HuH-7 (cell line): ENCODE measurements around the gene SPATA21.
"Not testable (repeated sequence)": the region's sequence is repeated elsewhere in the genome, so short reads cannot be mapped to it uniquely, and the experiment has no call there.

Experiments
- DNase-seq: peaks from one replicate; pipeline ENCODE4 v3.0.0; 2011; ENCODE audit warnings: low spot score

SPATA21 gene

GRCh38 chr1:16380868-16381267 lies 56.4 kb downstream of the SPATA21 start:
- no peak for DNase-seq

- DNase-seq: no peak
Measured at GRCh38 chr1:16378443-16378842, 58.8 kb downstream of the SPATA21 start.

- DNase-seq: no peak
Measured at GRCh38 chr1:16376971-16377370, 60.3 kb downstream of the SPATA21 start.

GRCh38 chr1:16375521-16376340 lies 61.5 kb downstream of the SPATA21 start:
- no peak for DNase-seq

- DNase-seq: no peak
Measured at GRCh38 chr1:16374266-16374665, 63.0 kb downstream of the SPATA21 start.

- no peak for DNase-seq
Measured at GRCh38 chr1:16372535-16373285, 64.5 kb downstream of the SPATA21 start.

GRCh38 chr1:16371725-16372124 lies 65.5 kb downstream of the SPATA21 start:
- no peak for DNase-seq

GRCh38 chr1:16369821-16370220 lies 67.4 kb downstream of the SPATA21 start:
- no peak for DNase-seq

GRCh38 chr1:16367968-16368890 lies 69.0 kb downstream of the SPATA21 start:
- DNase-seq: no peak

- DNase-seq: peak; percentile 37
Measured at GRCh38 chr1:16367258-16367967, 69.8 kb downstream of the SPATA21 start.

GRCh38 chr1:16366722-16367257 lies 70.4 kb downstream of the SPATA21 start, which contains the start of gene SZRD1:
TSS of gene SZRD1 (plus strand) at chr1:16367242. CDS start at chr1:16367258, 16 bp downstream.
- peak; percentile 84 for DNase-seq

- DNase-seq: not testable (repeated sequence)
Measured at GRCh38 chr1:16365146-16365498, 72.1 kb downstream of the SPATA21 start.

GRCh38 chr1:16356867-16357266 lies 80.4 kb downstream of the SPATA21 start:
- no peak for DNase-seq

GRCh38 chr1:16354619-16355018 lies 82.6 kb downstream of the SPATA21 start:
- no peak for DNase-seq

GRCh38 chr1:16352842-16353535 lies 84.2 kb downstream of the SPATA21 start:
- no peak for DNase-seq

- peak; percentile 79 for DNase-seq
Measured at GRCh38 chr1:16351994-16352841, 85.0 kb downstream of the SPATA21 start, which contains the start of gene FBXO42. TSS of gene FBXO42 (minus strand) at chr1:16352480. CDS start at chr1:16315418, 37,062 bp downstream.

- DNase-seq: no peak
Measured at GRCh38 chr1:16351456-16351993, 85.7 kb downstream of the SPATA21 start.

GRCh38 chr1:16349847-16350406 lies 87.3 kb downstream of the SPATA21 start:
- no peak for DNase-seq
